SH-SY5Y (cell line): ENCODE data around the gene PNMA5.

Experiments used
- GATA2 ChIP-seq: IDR thresholded peaks from 2 replicates; pipeline ENCODE4 v1.6.1; 2011; ENCODE audit warnings: mild to moderate bottlenecking, low read depth, low read length
- GATA3 ChIP-seq: IDR thresholded peaks from 2 replicates; pipeline ENCODE4 v1.6.1; 2011; ENCODE audit warnings: low read depth, mild to moderate bottlenecking, low read length, moderate library complexity

- TF ChIP-seq GATA3, result no peak
- no peak for TF ChIP-seq GATA2
Observed at GRCh38 chrX:152987801-152988200, 6.1 kb downstream of the PNMA5 start.
